Gastroesophageal sphincter (tissue), 4 donors: ENCODE data around the gene SLC25A20. TPM values are rescaled to one million over a fixed set of nuclear protein-coding genes. Genes with fewer than 3 reads are reported as not detected.

ENCODE experiments used
- ATAC-seq: fragments of 150-250 bp; one replicate; pipeline ENCODE4 v1.9.1; 2016; ENCODE audit warnings: mild to moderate bottlenecking, moderate library complexity
- H3K27ac ChIP-seq, 4 donors: fragments of 200-600 bp; sonication (generic) in 3 of 4; 1 replicate in 3 of 4; 2 replicates in 1 of 4; pipeline ENCODE4 v1.5.1; 2016 to 2019
- H3K27me3 ChIP-seq: fragments of 200-600 bp; sonication (generic); one replicate; pipeline ENCODE4 v1.5.1; 2019
- H3K36me3 ChIP-seq, 2 donors: fragments of 200-600 bp; sonication (generic); one replicate each; pipeline ENCODE4 v1.5.1; 2019; ENCODE audit warnings: control low read depth in 1 of 2
- H3K4me1 ChIP-seq, 3 donors: fragments of 200-600 bp; sonication (generic); 1 replicate in 2 of 3; 2 replicates in 1 of 3; pipeline ENCODE4 v1.5.1; 2016 to 2019; ENCODE audit warnings: control low read depth in 2 of 3
- H3K4me3 ChIP-seq, 2 donors: fragments of 200-600 bp; sonication (generic); one replicate each; pipeline ENCODE4 v1.5.1; 2019; ENCODE audit warnings: mild to moderate bottlenecking in 1 of 2, moderate library complexity in 1 of 2
- H3K9me3 ChIP-seq, 3 donors: fragments of 200-600 bp; sonication (generic); one replicate each; pipeline ENCODE4 v1.5.1; 2017 to 2019; ENCODE audit warnings: control low read depth in 2 of 3
- EP300 ChIP-seq: sonication (generic); formaldehyde crosslinking; IDR thresholded peaks from one replicate; pipeline ENCODE4 v1.6.1; 2017; ENCODE audit warnings: antibody characterized with exemption, mild to moderate bottlenecking
- POLR2A ChIP-seq, 2 donors: fragments of 450-650 bp; IDR thresholded peaks; one replicate each; pipeline ENCODE4 v1.6.1; 2017; ENCODE audit warnings: antibody characterized with exemption in 2 of 2, mild to moderate bottlenecking in 2 of 2, moderate library complexity in 1 of 2
- POLR2AphosphoS5 ChIP-seq: sonication (generic); formaldehyde crosslinking; IDR thresholded peaks from one replicate; pipeline ENCODE4 v1.6.1; 2017; ENCODE audit warnings: antibody characterized with exemption
- WGBS, 2 donors: methylation state at CpG; one replicate each; pipeline ENCODE4 v1.1.5; 2018; ENCODE audit warnings: low coverage in 1 of 2; 5-methylcytosine and 5-hydroxymethylcytosine counted together
- total RNA-seq, 4 donors: library from RNA; depleted of rRNA; stranded (reverse); fragments of >200 nt; gene quantifications; one replicate each; pipeline ENCODE4 v1.1.0, GENCODE V29; 2016
- TF ChIP-seq, protein P1 (sequence below), 4 experiments: fragments of 200-600 bp in 2 of 4; fragments of 450-650 bp in 2 of 4; sonication (generic) in 1 of 4; IDR thresholded peaks; one replicate each; pipeline ENCODE4 v1.5.1; 2017 to 2019; ENCODE audit warnings: antibody characterized with exemption in 4 of 4, mild to moderate bottlenecking in 2 of 4, moderate library complexity in 2 of 4

Gene SLC25A20
- total RNA-seq, 4 donors from 2014 or later = 19.0 to 47.0 (median 23.9) TPM

DNA sequence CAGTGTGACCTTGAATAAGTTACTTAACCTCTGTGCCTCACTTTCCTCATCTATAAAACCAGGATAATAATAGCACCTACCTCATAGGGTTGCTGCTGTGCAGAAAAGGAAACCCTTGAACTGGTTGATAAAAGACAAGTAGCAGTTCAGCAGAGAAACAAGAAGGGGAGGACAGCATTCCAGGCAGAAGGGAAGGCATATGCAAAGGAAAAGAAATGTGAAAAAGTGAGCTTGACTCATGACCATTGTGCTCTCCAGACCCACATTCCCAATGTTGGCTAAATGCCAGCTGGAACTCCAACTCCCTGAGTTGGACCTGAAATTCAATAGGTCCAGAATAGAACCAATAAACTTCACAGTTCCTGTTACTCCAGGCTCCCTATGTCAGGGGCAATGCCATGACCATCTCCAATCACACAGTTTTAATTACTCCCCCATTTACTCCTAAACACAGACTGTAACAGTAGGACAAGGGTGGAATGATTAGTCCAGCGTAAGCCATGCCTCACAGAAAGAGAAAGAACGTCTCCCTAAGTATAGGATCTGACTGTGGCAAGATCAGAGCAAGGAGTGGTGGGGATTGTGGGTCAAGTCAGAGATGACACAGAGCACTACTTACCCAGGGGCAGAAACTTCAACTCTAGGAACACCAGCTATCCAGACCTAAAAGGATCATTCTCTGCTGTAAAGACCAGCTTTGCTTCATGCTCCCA lies 77.9 kb downstream of the SLC25A20 start:
- Histone ChIP-seq H3K27me3 (no peaks in the 10 kb centered on the region), H3K36me3 (no peaks in the 10 kb centered on the region), H3K9me3 (no peaks in the 10 kb centered on the region), H3K4me1 (peaks cover 0 to 18% (median 9%) of the 10 kb centered on the region in 3 donors), H3K4me3 (no peak overlapping the region), H3K27ac (no peak overlapping the region)
- ATAC-seq = no peak
- 59 to 60% methylated on average over 1 to 2 of the region's 2 CpGs for WGBS, 2 donors
- TF ChIP-seq POLR2AphosphoS5 = no peak
- TF ChIP-seq POLR2A (IDR thresholded peaks at IDR 0.05) = no peak
- no peak for TF ChIP-seq EP300
- TF ChIP-seq, protein P1, sequence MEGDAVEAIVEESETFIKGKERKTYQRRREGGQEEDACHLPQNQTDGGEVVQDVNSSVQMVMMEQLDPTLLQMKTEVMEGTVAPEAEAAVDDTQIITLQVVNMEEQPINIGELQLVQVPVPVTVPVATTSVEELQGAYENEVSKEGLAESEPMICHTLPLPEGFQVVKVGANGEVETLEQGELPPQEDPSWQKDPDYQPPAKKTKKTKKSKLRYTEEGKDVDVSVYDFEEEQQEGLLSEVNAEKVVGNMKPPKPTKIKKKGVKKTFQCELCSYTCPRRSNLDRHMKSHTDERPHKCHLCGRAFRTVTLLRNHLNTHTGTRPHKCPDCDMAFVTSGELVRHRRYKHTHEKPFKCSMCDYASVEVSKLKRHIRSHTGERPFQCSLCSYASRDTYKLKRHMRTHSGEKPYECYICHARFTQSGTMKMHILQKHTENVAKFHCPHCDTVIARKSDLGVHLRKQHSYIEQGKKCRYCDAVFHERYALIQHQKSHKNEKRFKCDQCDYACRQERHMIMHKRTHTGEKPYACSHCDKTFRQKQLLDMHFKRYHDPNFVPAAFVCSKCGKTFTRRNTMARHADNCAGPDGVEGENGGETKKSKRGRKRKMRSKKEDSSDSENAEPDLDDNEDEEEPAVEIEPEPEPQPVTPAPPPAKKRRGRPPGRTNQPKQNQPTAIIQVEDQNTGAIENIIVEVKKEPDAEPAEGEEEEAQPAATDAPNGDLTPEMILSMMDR (IDR thresholded peaks at IDR 0.05) = no peak

DNA sequence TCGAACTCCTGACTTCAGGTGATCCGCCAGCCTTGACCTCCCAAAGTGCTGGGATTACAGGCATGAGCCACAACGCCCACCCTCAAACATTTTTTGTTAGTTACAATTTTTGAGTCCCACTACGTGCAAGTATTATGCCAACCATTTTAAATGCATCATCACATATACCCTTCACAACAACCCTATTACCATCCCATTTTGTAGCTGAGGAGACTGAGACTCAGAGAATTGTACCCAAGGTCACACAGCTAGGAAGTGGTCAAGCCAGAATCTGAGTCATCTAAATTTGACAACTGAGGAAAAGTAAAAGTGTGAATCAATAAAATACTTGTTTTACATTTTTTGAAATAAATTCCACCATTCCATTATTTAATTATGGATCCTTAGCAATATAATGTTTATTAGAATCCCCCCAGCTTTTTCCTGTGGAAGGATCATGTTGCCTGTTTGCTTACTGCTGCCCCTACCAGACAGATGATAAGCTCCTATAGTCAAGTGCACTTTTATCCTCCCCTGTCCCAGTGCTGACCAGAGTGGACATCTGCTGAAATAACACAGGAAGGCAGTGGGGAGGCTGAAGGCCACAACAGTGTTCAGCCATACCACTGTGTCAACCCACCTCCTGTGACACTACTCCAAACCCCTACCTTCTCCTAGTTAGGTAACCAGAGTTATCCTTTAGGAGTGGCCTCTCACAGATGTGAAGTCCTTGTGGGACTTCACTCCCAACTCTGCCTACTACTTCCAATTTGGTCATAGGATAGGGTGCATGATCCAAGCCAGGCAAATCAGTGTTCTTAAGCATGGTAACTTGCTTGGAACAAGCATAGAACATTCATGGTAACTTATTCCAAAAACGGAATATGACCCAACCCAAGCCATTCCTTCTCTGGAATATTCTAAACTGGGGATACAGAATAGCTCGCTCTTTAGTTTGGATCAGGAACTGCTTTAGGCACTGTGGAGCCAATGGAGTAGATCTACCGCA lies 79.2 kb downstream of the SLC25A20 start:
- no peak for ATAC-seq

DNA sequence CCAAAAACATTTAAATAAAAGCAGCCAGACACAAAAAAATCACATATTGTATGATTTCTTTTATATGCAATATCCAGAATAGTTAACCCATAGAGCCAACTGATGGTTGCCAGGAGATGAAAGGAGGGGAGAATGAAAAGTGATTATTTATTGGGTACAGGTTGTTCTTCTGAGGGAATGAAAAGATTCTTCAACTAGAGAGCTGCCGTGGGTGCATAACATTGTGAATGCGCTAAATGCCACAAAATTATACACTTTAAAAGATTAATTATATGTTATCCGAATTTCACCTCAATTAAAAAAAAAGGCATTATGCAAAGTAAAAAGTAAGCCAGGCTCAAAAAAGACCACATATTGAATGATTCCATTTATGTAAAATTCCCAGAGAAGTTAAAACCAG lies 87.2 kb downstream of the SLC25A20 start:
- no peaks in the 10 kb centered on the region for H3K36me3 ChIP-seq
- H3K27me3 ChIP-seq = no peaks in the 10 kb centered on the region
- ATAC-seq = no peak
- 79 to 85% methylated on average over 3 of the region's 3 CpGs for WGBS, 2 donors
- TF ChIP-seq EP300 (no peak), POLR2A (IDR thresholded peaks at IDR 0.05) (no peak), POLR2AphosphoS5 (no peak)
- TF ChIP-seq, protein P1 (IDR thresholded peaks at IDR 0.05) = no peak
- no peak overlapping the region for H3K27ac ChIP-seq
- no peak overlapping the region for H3K4me3 ChIP-seq
- peaks cover 0 to 8% (median 0%) of the 10 kb centered on the region in 3 donors for H3K4me1 ChIP-seq
- H3K9me3 ChIP-seq = no peaks in the 10 kb centered on the region

More for the DNA sequence above, 79.2 kb downstream of the SLC25A20 start:
- Histone ChIP-seq H3K36me3 (no peaks in the 10 kb centered on the region), H3K9me3 (no peaks in the 10 kb centered on the region), H3K4me1 (peaks cover 0 to 18% (median 9%) of the 10 kb centered on the region in 3 donors), H3K27me3 (no peaks in the 10 kb centered on the region), H3K4me3 (no peak overlapping the region), H3K27ac (no peak overlapping the region)
- 85 to 90% methylated on average over 3 to 6 of the region's 7 CpGs for WGBS, 2 donors
- TF ChIP-seq EP300 (no peak), POLR2AphosphoS5 (no peak), POLR2A (IDR thresholded peaks at IDR 0.05) (no peak)
- TF ChIP-seq, protein P1 (IDR thresholded peaks at IDR 0.05) = no peak

Other genes starting within 250 kb of the SLC25A20 start
- 1 to 10 TPM in 1 of 4 donors, under 1 TPM in 3; 0.40 to 1.0 (median 0.66) TPM for gene CELSR3, start 236.0 kb downstream of the SLC25A20 start, total RNA-seq
- 10 to 100 TPM; 19.0 to 32.5 (median 21.1) TPM for gene NCKIPSD, start 213.0 kb downstream of the SLC25A20 start, total RNA-seq
- gene IP6K2, start 181.7 kb downstream of the SLC25A20 start, total RNA-seq = 10 to 100 TPM; 44.5 to 52.8 (median 48.1) TPM
- gene PRKAR2A, start 51.0 kb downstream of the SLC25A20 start, total RNA-seq = 10 to 100 TPM; 33.7 to 45.0 (median 44.0) TPM
- 100 to 1,000 TPM in 3 of 4 donors, 10 to 100 TPM in 1; 92.2 to 143 (median 123) TPM for gene ARIH2, start 20.0 kb upstream of the SLC25A20 start, total RNA-seq
- gene P4HTM, start 91.4 kb upstream of the SLC25A20 start, total RNA-seq = 10 to 100 TPM; 29.1 to 38.9 (median 35.2) TPM
- 100 to 1,000 TPM in 2 of 4 donors, 10 to 100 TPM in 2; 61.5 to 110 (median 99.0) TPM for gene WDR6, start 108.5 kb upstream of the SLC25A20 start, total RNA-seq
- 10 to 100 TPM; 11.8 to 29.0 (median 24.6) TPM for gene DALRD3, start 119.7 kb upstream of the SLC25A20 start, total RNA-seq
- 100 to 1,000 TPM in 3 of 4 donors, 10 to 100 TPM in 1; 79.4 to 131 (median 105) TPM for gene NDUFAF3, start 123.2 kb upstream of the SLC25A20 start, total RNA-seq
- gene IMPDH2, start 130.5 kb upstream of the SLC25A20 start, total RNA-seq = 100 to 1,000 TPM in 3 of 4 donors, 10 to 100 TPM in 1; 89.8 to 179 (median 118) TPM
- 100 to 1,000 TPM in 1 of 4 donors, 10 to 100 TPM in 3; 66.2 to 171 (median 81.8) TPM for gene QRICH1, start 195.2 kb upstream of the SLC25A20 start, total RNA-seq
- gene QARS1, start 205.9 kb upstream of the SLC25A20 start, total RNA-seq = 100 to 1,000 TPM; 148 to 205 (median 183) TPM
- gene USP19, start 221.9 kb upstream of the SLC25A20 start, total RNA-seq = 100 to 1,000 TPM in 1 of 4 donors, 10 to 100 TPM in 3; 53.4 to 114 (median 76.4) TPM
- 100 to 1,000 TPM; 578 to 980 (median 645) TPM for gene LAMB2, start 234.2 kb upstream of the SLC25A20 start, total RNA-seq